WTC11 (cell line): ENCODE data around the gene LIN28B. TPM values are rescaled to one million over a fixed set of nuclear protein-coding genes. Genes with fewer than 3 reads are reported as not detected.

ENCODE experiments used
- ATAC-seq: fragments of 200-7000 bp; cut with Tn5 transposase; 2 replicates; pipeline ENCODE4 v1.10.0; 2021; ENCODE audit warnings: mild to moderate bottlenecking, moderate library complexity
- CTCF ChIA-PET: fragments of 300-600 bp; sonication (Branson Sonifier 250); formaldehyde crosslinking; loops from one replicate; lab custom pipeline; 2021; ENCODE audit warnings: antibody characterized with exemption; lab: Charles Lee
- POLR2A ChIA-PET: fragments of 350-600 bp; sonication (Branson Sonifier 250); formaldehyde crosslinking; loops from one replicate; lab custom pipeline; 2021; ENCODE audit warnings: antibody characterized with exemption; lab: Charles Lee
- DNase-seq: peaks from one replicate; pipeline ENCODE4 v3.0.0; 2021; ENCODE audit warnings: low spot score
- H3K27ac Mint-ChIP-seq: 2 replicates; pipeline ENCODE4 v1.8.0; 2021; ENCODE audit warnings: mixed read lengths
- H3K27me3 Mint-ChIP-seq: 2 replicates; pipeline ENCODE4 v1.8.0; 2021; ENCODE audit warnings: low read depth, mild to moderate bottlenecking, moderate library complexity, mixed read lengths
- H3K36me3 Mint-ChIP-seq: 2 replicates; pipeline ENCODE4 v1.8.0; 2021; ENCODE audit warnings: mixed read lengths
- H3K4me1 Mint-ChIP-seq: 2 replicates; pipeline ENCODE4 v1.8.0; 2022; ENCODE audit warnings: mixed read lengths
- H3K4me3 Mint-ChIP-seq: 2 replicates; pipeline ENCODE4 v1.8.0; 2021; ENCODE audit warnings: mild to moderate bottlenecking, moderate library complexity, mixed read lengths
- H3K9me3 Mint-ChIP-seq: 2 replicates; pipeline ENCODE4 v1.8.0; 2021; ENCODE audit warnings: mixed read lengths
- ARID4B ChIP-seq: sonication (generic); formaldehyde crosslinking; IDR thresholded peaks from 2 replicates; pipeline ENCODE4 v1.8.0; 2023; ENCODE audit warnings: missing genetic modification reagents, mild to moderate bottlenecking, borderline replicate concordance
- ATF3 ChIP-seq: sonication (generic); formaldehyde crosslinking; conservative IDR thresholded peaks from 2 replicates; pipeline ENCODE4 v1.8.1; 2022; ENCODE audit warnings: mild to moderate bottlenecking, missing genetic modification reagents
- ATF6 ChIP-seq: sonication (generic); formaldehyde crosslinking; IDR thresholded peaks from 2 replicates; pipeline ENCODE4 v1.8.1; 2023; ENCODE audit warnings: mild to moderate bottlenecking, missing genetic modification reagents
- CREB1 ChIP-seq: sonication (generic); formaldehyde crosslinking; IDR thresholded peaks from 2 replicates; pipeline ENCODE4 v1.8.0; 2023; ENCODE audit warnings: mild to moderate bottlenecking, missing genetic modification reagents
- CTCF ChIP-seq: fragments of 200-600 bp; IDR thresholded peaks from 2 replicates; pipeline ENCODE4 v1.8.0; 2022; ENCODE audit warnings: antibody characterized with exemption
- ETV6 ChIP-seq: sonication (generic); formaldehyde crosslinking; IDR thresholded peaks from 2 replicates; pipeline ENCODE4 v1.8.1; 2022; ENCODE audit warnings: mild to moderate bottlenecking, missing genetic modification reagents
- HMGA2 ChIP-seq: fragments of 250-450 bp; sonication (Bioruptor Pico); IDR thresholded peaks from 2 replicates; pipeline ENCODE4 v1.4.0; 2021; ENCODE audit warnings: mild to moderate bottlenecking, moderate library complexity
- IRF1 ChIP-seq: sonication (generic); formaldehyde crosslinking; IDR thresholded peaks from 2 replicates; pipeline ENCODE4 v1.8.0; 2023; ENCODE audit warnings: missing genetic modification reagents
- IRF2 ChIP-seq: sonication (generic); formaldehyde crosslinking; IDR thresholded peaks from 2 replicates; pipeline ENCODE4 v1.8.0; 2022; ENCODE audit warnings: low read depth, missing genetic modification reagents, borderline replicate concordance
- JUN ChIP-seq: sonication (generic); formaldehyde crosslinking; IDR thresholded peaks from 2 replicates; pipeline ENCODE4 v1.8.0; 2023; ENCODE audit warnings: mild to moderate bottlenecking, missing genetic modification reagents
- KAT7 ChIP-seq: sonication (generic); formaldehyde crosslinking; IDR thresholded peaks from 2 replicates; pipeline ENCODE4 v1.8.1; 2023; ENCODE audit warnings: missing genetic modification reagents, mild to moderate bottlenecking, borderline replicate concordance
- MYBL2 ChIP-seq: sonication (generic); formaldehyde crosslinking; IDR thresholded peaks from 2 replicates; pipeline ENCODE4 v1.8.1; 2023; ENCODE audit warnings: mild to moderate bottlenecking, moderate library complexity, missing genetic modification reagents
- NR1H2 ChIP-seq: sonication (generic); formaldehyde crosslinking; IDR thresholded peaks from 2 replicates; pipeline ENCODE4 v1.9.0; 2021; ENCODE audit warnings: mild to moderate bottlenecking, moderate library complexity, missing genetic modification reagents
- NR2C2 ChIP-seq: sonication (generic); formaldehyde crosslinking; IDR thresholded peaks from 2 replicates; pipeline ENCODE4 v1.8.0; 2022; ENCODE audit warnings: mild to moderate bottlenecking, missing genetic modification reagents
- PRDM15 ChIP-seq: sonication (generic); formaldehyde crosslinking; IDR thresholded peaks from 2 replicates; pipeline ENCODE4 v1.8.0; 2022; ENCODE audit warnings: missing genetic modification reagents
- PREB ChIP-seq: sonication (generic); formaldehyde crosslinking; IDR thresholded peaks from 2 replicates; pipeline ENCODE4 v1.8.1; 2022; ENCODE audit warnings: mild to moderate bottlenecking, missing genetic modification reagents, moderate library complexity, borderline replicate concordance
- PRRX2 ChIP-seq: fragments of 250-450 bp; sonication (Bioruptor Pico); IDR thresholded peaks from 2 replicates; pipeline ENCODE4 v1.8.0; 2021; ENCODE audit warnings: mild to moderate bottlenecking
- ZNF263 ChIP-seq: sonication (generic); formaldehyde crosslinking; IDR thresholded peaks from 2 replicates; pipeline ENCODE4 v1.8.1; 2022; ENCODE audit warnings: low read depth, mild to moderate bottlenecking, moderate library complexity, missing genetic modification reagents
- ZNF512 ChIP-seq: sonication (generic); formaldehyde crosslinking; IDR thresholded peaks from 2 replicates; pipeline ENCODE4 v1.8.1; 2022; ENCODE audit warnings: missing genetic modification reagents, borderline replicate concordance
- ZNF671 ChIP-seq: fragments of 250-450 bp; sonication (Bioruptor Pico); IDR thresholded peaks from 2 replicates; pipeline ENCODE4 v1.8.0; 2021; ENCODE audit warnings: mild to moderate bottlenecking
- total RNA-seq: library from RNA; stranded (reverse); gene quantifications from 3 replicates; pipeline ENCODE4 v1.2.3, GENCODE V29; 2021

The LIN28B gene
- total RNA-seq, 1 experiment from 2014 or later: 73.4 TPM

- ATAC-seq (no peak), DNase-seq (no peak)
- Mint-ChIP-seq H3K27me3 (no peaks in the 10 kb centered on the region), H3K4me3 (no peak overlapping the region), H3K36me3 (peaks cover 10% of the 10 kb centered on the region), H3K9me3 (peaks cover 4% of the 10 kb centered on the region), H3K4me1 (peaks cover 22% of the 10 kb centered on the region), H3K27ac (no peak overlapping the region)
- CTCF ChIA-PET: interaction anchor here (0.7 kb wide), 1 partner anchor 1188 kb away, joined by 3 read pairs; no protein-coding TSS in a partner anchor
- no peak for TF ChIP-seq ATF3 (CRISPR knock-in tag)
- no peak for TF ChIP-seq KAT7
- TF ChIP-seq NR2C2 (CRISPR knock-in tag): no peak
- TF ChIP-seq ETV6 (CRISPR knock-in tag): no peak
- TF ChIP-seq ZNF263 (CRISPR knock-in tag): no peak
- no peak for TF ChIP-seq ARID4B (CRISPR knock-in tag)
- no peak for TF ChIP-seq IRF1
- no peak for TF ChIP-seq CREB1 (CRISPR knock-in tag)
- no peak for TF ChIP-seq MYBL2 (CRISPR knock-in tag)
- TF ChIP-seq NR1H2 (CRISPR knock-in tag): no peak
- TF ChIP-seq CTCF: no peak
- no peak for TF ChIP-seq IRF2 (CRISPR knock-in tag)
- no peak for TF ChIP-seq PREB (CRISPR knock-in tag)
- TF ChIP-seq JUN (CRISPR knock-in tag): no peak
- TF ChIP-seq ZNF512 (CRISPR knock-in tag): no peak
- TF ChIP-seq ATF6 (CRISPR knock-in tag): no peak
- TF ChIP-seq PRDM15 (CRISPR knock-in tag): no peak
- no peak for TF ChIP-seq PRRX2 (CRISPR knock-in tag)
- TF ChIP-seq ZNF671 (CRISPR knock-in tag): no peak
- TF ChIP-seq HMGA2 (CRISPR knock-in tag): no peak
- POLR2A ChIA-PET: interaction anchor here (0.7 kb wide), 1 partner anchor 10 kb away, joined by 3 read pairs; no protein-coding TSS in a partner anchor
Observed at GRCh38 chr6:105043979-105044378, 87.1 kb downstream of the LIN28B start.
